Upper lobe of left lung (tissue), 6 donors: Measurements from ENCODE around the gene CCDC78. TPM values are rescaled to one million over a fixed set of nuclear protein-coding genes. Genes with fewer than 3 reads are reported as not detected.

ENCODE experiments used
- ATAC-seq, 2 donors: fragments of 200-7000 bp; cut with Tn5 transposase; one replicate each; pipeline ENCODE4 v1.9.1; 2022; ENCODE audit warnings: mild to moderate bottlenecking in 2 of 2, moderate library complexity in 2 of 2; ENCODE audit not compliant: low FRiP score in 2 of 2
- DNase-seq, 2 donors: peaks; one replicate each; pipeline ENCODE4 v3.0.0-alpha.2; 2019 to 2020
- H3K27ac ChIP-seq, 4 donors: fragments of 200-600 bp; sonication (generic); one replicate each; pipeline ENCODE4 v1.5.1; 2016 to 2019
- H3K27me3 ChIP-seq, 4 donors: fragments of 200-600 bp; sonication (generic); one replicate each; pipeline ENCODE4 v1.5.1; 2017 to 2019
- H3K36me3 ChIP-seq, 4 donors: fragments of 200-600 bp; sonication (generic); one replicate each; pipeline ENCODE4 v1.5.1; 2016 to 2019
- H3K4me1 ChIP-seq, 4 donors: fragments of 200-600 bp; sonication (generic); one replicate each; pipeline ENCODE4 v1.5.1; 2018 to 2019
- H3K4me3 ChIP-seq, 4 donors: fragments of 200-600 bp; sonication (generic); one replicate each; pipeline ENCODE4 v1.5.1; 2017 to 2019; ENCODE audit warnings: mild to moderate bottlenecking in 2 of 4, moderate library complexity in 1 of 4
- H3K9me3 ChIP-seq, 4 donors: fragments of 200-600 bp; sonication (generic); one replicate each; pipeline ENCODE4 v1.5.1; 2018 to 2019
- EP300 ChIP-seq, 4 donors: sonication (generic); formaldehyde crosslinking; IDR thresholded peaks; one replicate each; pipeline ENCODE4 v1.5.1; 2017; ENCODE audit warnings: antibody characterized with exemption in 4 of 4, control low read depth in 2 of 4
- POLR2A ChIP-seq, 4 donors: fragments of 450-650 bp; IDR thresholded peaks; one replicate each; pipeline ENCODE4 v1.5.1; 2016 to 2017; ENCODE audit warnings: antibody characterized with exemption in 4 of 4, mild to moderate bottlenecking in 2 of 4
- POLR2AphosphoS5 ChIP-seq, 2 donors: sonication (generic); formaldehyde crosslinking; IDR thresholded peaks; one replicate each; pipeline ENCODE4 v1.5.1; 2017; ENCODE audit warnings: antibody characterized with exemption in 2 of 2
- WGBS, 2 donors: methylation state at CpG; one replicate each; pipeline ENCODE4 v1.1.5; 2017 to 2018; 5-methylcytosine and 5-hydroxymethylcytosine counted together
- total RNA-seq, 6 donors: library from RNA; depleted of rRNA in 4 of 6; stranded (reverse); fragments of >200 nt in 4 of 6; gene quantifications; one replicate each; pipeline versions ENCODE4 v1.1.0 to v1.2.1, GENCODE V29; 2016 to 2021
- TF ChIP-seq, protein P1 (sequence below), 6 experiments: fragments of 450-650 bp in 4 of 6; fragments of 200-600 bp in 2 of 6; sonication (generic) in 2 of 6; IDR thresholded peaks; one replicate each; pipeline ENCODE4 v1.5.1; 2016 to 2019; ENCODE audit warnings: antibody characterized with exemption in 6 of 6
- donor health status: DM: no; HTN: no; CAD: no; lungs with moderate emphysema.
- donor health status: DM: no; HTN: yes; CAD: no; lungs with severe emphysema.

Gene CCDC78
- total RNA-seq, 6 donors from 2014 or later, result 3.5 to 69.1 (median 23.3) TPM

DNA sequence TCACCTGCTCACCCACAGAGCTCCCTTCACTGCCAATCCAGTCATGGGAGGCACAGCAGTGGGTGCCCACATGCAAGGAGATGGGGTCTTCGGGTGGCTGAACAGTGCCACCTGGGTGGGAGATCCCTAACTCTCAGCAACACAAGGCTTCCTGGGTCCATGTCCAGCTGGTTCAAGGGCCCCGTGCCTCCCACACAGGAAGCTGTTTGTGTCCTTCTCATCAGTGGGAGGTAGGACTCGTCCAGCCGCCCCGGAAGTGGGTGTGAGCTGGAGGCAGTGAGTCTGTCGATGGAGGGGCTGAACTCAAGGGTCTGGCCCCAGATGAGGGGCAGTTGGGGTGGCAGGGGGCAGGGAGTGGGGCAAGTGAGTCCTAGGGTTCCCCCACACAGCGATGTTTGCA, 22.2 kb downstream of the CCDC78 start:
- no peak for ATAC-seq
- no peaks in the 10 kb centered on the region for H3K9me3 ChIP-seq
- WGBS, 2 donors, result 59% methylated on average over 6 of the region's 7 CpGs; no CpG with 5 or more reads in 1 of the 2 donors
- H3K27ac ChIP-seq, result no peak overlapping the region
- TF ChIP-seq, protein P1, sequence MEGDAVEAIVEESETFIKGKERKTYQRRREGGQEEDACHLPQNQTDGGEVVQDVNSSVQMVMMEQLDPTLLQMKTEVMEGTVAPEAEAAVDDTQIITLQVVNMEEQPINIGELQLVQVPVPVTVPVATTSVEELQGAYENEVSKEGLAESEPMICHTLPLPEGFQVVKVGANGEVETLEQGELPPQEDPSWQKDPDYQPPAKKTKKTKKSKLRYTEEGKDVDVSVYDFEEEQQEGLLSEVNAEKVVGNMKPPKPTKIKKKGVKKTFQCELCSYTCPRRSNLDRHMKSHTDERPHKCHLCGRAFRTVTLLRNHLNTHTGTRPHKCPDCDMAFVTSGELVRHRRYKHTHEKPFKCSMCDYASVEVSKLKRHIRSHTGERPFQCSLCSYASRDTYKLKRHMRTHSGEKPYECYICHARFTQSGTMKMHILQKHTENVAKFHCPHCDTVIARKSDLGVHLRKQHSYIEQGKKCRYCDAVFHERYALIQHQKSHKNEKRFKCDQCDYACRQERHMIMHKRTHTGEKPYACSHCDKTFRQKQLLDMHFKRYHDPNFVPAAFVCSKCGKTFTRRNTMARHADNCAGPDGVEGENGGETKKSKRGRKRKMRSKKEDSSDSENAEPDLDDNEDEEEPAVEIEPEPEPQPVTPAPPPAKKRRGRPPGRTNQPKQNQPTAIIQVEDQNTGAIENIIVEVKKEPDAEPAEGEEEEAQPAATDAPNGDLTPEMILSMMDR (IDR thresholded peaks at IDR 0.05), result no peak
- TF ChIP-seq POLR2AphosphoS5 (IDR thresholded peaks at IDR 0.05) (no peak), POLR2A (IDR thresholded peaks at IDR 0.05) (no peak)
- peaks cover 5 to 30% (median 8%) of the 10 kb centered on the region in 4 donors for H3K4me1 ChIP-seq
- H3K27me3 ChIP-seq, result peaks cover 6 to 85% (median 47%) of the 10 kb centered on the region in 4 donors
- peak in 1 of 2 donors; percentile 32 for DNase-seq
- no peaks in the 10 kb centered on the region for H3K36me3 ChIP-seq
- no peak overlapping the region for H3K4me3 ChIP-seq

- TF ChIP-seq POLR2A (IDR thresholded peaks at IDR 0.05), result no peak
- no peak for TF ChIP-seq EP300 (IDR thresholded peaks at IDR 0.05)
- TF ChIP-seq, protein P1 (IDR thresholded peaks at IDR 0.05), result no peak
- TF ChIP-seq POLR2AphosphoS5 (IDR thresholded peaks at IDR 0.05), result no peak
- Histone ChIP-seq H3K27me3 (peaks cover 4 to 82% (median 47%) of the 10 kb centered on the region in 4 donors), H3K9me3 (no peaks in the 10 kb centered on the region), H3K36me3 (no peaks in the 10 kb centered on the region), H3K4me3 (no peak overlapping the region), H3K27ac (no peak overlapping the region), H3K4me1 (peaks cover 5 to 30% (median 8%) of the 10 kb centered on the region in 4 donors)
- WGBS, 2 donors, result 69 to 92% methylated on average over 2 to 5 of the region's 12 CpGs
- DNase-seq (peak in 1 of 2 donors; percentile 59), ATAC-seq (no peak)
Measured at GRCh38 chr16:703406-703805, 22.8 kb downstream of the CCDC78 start.

GRCh38 chr16:702341-702740, 23.9 kb downstream of the CCDC78 start:
- no peak for TF ChIP-seq POLR2AphosphoS5 (IDR thresholded peaks at IDR 0.05)
- TF ChIP-seq, protein P1 (IDR thresholded peaks at IDR 0.05), result no peak
- no peak for TF ChIP-seq EP300 (IDR thresholded peaks at IDR 0.05)
- DNase-seq (no peak), ATAC-seq (no peak)
- no peaks in the 10 kb centered on the region for H3K36me3 ChIP-seq
- no peaks in the 10 kb centered on the region for H3K9me3 ChIP-seq
- peaks cover 4 to 74% (median 45%) of the 10 kb centered on the region in 4 donors for H3K27me3 ChIP-seq
- 85 to 88% methylated on average over 19 of the region's 19 CpGs for WGBS, 2 donors
- peaks cover 5 to 30% (median 8%) of the 10 kb centered on the region in 4 donors for H3K4me1 ChIP-seq
- H3K27ac ChIP-seq, result no peak overlapping the region
- no peak overlapping the region for H3K4me3 ChIP-seq

DNA sequence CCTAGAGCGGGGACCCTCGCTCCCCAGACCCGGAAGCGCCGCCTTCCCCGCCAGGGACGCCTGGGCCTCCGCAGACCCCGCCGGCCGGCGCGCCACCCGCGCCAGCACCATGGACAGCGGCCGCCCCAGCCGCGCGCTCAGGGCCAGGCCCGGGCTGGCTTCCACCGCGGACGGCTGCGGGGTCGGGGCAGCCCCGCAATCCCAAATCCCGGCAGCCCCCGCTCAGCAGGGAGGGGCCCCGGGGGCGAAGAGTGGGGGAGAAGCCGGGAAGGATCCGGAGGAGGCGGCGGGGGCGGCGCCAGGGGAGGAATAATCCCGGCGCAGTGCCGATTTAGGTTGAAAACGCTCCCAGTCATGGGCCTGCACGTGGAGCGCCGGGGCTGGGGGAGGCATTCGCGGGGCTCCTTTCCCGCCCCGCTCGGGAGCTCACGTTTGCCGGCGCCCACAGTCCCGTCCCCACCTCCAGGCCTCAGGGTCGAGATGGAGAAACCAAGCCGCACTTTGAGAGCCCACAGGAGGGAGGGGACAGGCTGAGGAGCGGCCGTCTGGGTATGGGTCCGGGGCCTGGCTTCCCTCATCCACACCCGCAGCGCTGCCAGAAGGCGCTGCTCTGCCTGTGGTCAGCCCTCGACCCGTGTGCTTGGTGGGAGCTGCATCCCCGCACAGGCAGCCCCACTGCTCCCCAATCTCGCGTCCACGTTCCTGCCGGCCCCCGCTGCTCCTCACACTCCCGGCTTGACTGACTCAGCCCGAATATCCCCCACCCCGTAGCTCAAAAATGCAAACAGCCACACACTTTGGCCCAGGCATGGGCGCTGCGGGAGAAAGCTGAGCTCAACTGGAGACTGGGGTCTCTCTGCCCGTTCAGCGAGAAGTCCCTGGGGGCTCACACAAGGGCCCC, 25.3 kb downstream of the CCDC78 start:
- ATAC-seq (peak in 1 of 2 donors; percentile 63), DNase-seq (peak in 1 of 2 donors; percentile 91)
- Histone ChIP-seq H3K4me3 (no peak overlapping the region), H3K36me3 (no peaks in the 10 kb centered on the region), H3K4me1 (peaks cover 5 to 23% (median 8%) of the 10 kb centered on the region in 4 donors), H3K27me3 (peaks cover 2 to 70% (median 35%) of the 10 kb centered on the region in 4 donors), H3K9me3 (no peaks in the 10 kb centered on the region), H3K27ac (no peak overlapping the region)
- TF ChIP-seq, protein P1 (IDR thresholded peaks at IDR 0.05), result no peak
- TF ChIP-seq EP300 (IDR thresholded peaks at IDR 0.05) (no peak), POLR2AphosphoS5 (IDR thresholded peaks at IDR 0.05) (no peak), POLR2A (IDR thresholded peaks at IDR 0.05) (no peak)
- 10 to 20% methylated on average over 7 to 37 of the region's 76 CpGs for WGBS, 2 donors
